Right atrium auricular region (tissue), 2 donors: ENCODE data around the gene GARIN5A. TPM values are rescaled to one million over a fixed set of nuclear protein-coding genes. Genes with fewer than 3 reads are reported as not detected.

Experiments
- DNase-seq: peaks from one replicate; pipeline ENCODE4 v3.0.0-alpha.2; 2019; ENCODE audit warnings: low spot score
- H3K27ac ChIP-seq, 2 donors: fragments of 200-600 bp; sonication (generic); 1 replicate in 1 of 2; 2 replicates in 1 of 2; pipeline ENCODE4 v1.5.1; 2016 to 2019
- H3K27me3 ChIP-seq, 2 donors: fragments of 200-600 bp; sonication (generic); one replicate each; pipeline versions ENCODE4 v1.5.1 to v1.6.0; 2017 to 2019
- H3K36me3 ChIP-seq: fragments of 200-600 bp; sonication (generic); one replicate; pipeline ENCODE4 v1.5.1; 2016
- H3K4me1 ChIP-seq, 2 donors: fragments of 200-600 bp; sonication (generic); one replicate each; pipeline versions ENCODE4 v1.5.1 to v1.6.0; 2017 to 2019
- H3K4me3 ChIP-seq, 2 donors: fragments of 200-600 bp; sonication (generic); 1 replicate in 1 of 2; 2 replicates in 1 of 2; pipeline ENCODE4 v1.5.1; 2017 to 2019; ENCODE audit warnings: mild to moderate bottlenecking in 1 of 2, moderate library complexity in 1 of 2
- H3K9me3 ChIP-seq, 2 donors: fragments of 200-600 bp; sonication (generic); one replicate each; pipeline ENCODE4 v1.5.1; 2019
- CTCF ChIP-seq, 2 donors: fragments of 200-600 bp; sonication (generic); IDR thresholded peaks; one replicate each; pipeline ENCODE4 v1.5.1; 2019; ENCODE audit warnings: antibody characterized with exemption in 2 of 2
- total RNA-seq, 2 donors: library from RNA; depleted of rRNA; stranded (reverse); fragments of >200 nt; gene quantifications; one replicate each; pipeline ENCODE4 v1.1.0, GENCODE V29; 2016

The GARIN5A gene
- total RNA-seq, 2 donors from 2014 or later, result 1.4 to 2.3 TPM

- Histone ChIP-seq H3K36me3 (no peaks in the 10 kb centered on the region), H3K4me3 (no peak overlapping the region), H3K4me1 (no peaks in the 10 kb centered on the region), H3K9me3 (no peaks in the 10 kb centered on the region), H3K27ac (no peak overlapping the region), H3K27me3 (no peaks in the 10 kb centered on the region)
- DNase-seq, result no peak
- no peak for TF ChIP-seq CTCF (IDR thresholded peaks at IDR 0.05)
Observed at GRCh38 chr19:50466706-50467039, 10.0 kb downstream of the GARIN5A start.

- TF ChIP-seq CTCF (IDR thresholded peaks at IDR 0.05), result peak in 1 of 2 donors; percentile 26
- no peak overlapping the region for H3K4me3 ChIP-seq
- H3K27me3 ChIP-seq, result no peaks in the 10 kb centered on the region
- H3K9me3 ChIP-seq, result no peaks in the 10 kb centered on the region
- H3K27ac ChIP-seq, result no peak overlapping the region
- H3K36me3 ChIP-seq, result no peaks in the 10 kb centered on the region
- H3K4me1 ChIP-seq, result no peaks in the 10 kb centered on the region
- DNase-seq, result no peak
Observed at GRCh38 chr19:50465986-50466705, 10.5 kb downstream of the GARIN5A start.

GRCh38 chr19:50465000-50465399 is 11.6 kb downstream of the GARIN5A start:
- H3K9me3 ChIP-seq, result no peaks in the 10 kb centered on the region
- DNase-seq, result no peak
- H3K27me3 ChIP-seq, result no peaks in the 10 kb centered on the region
- no peaks in the 10 kb centered on the region for H3K4me1 ChIP-seq
- no peak for TF ChIP-seq CTCF (IDR thresholded peaks at IDR 0.05)
- no peaks in the 10 kb centered on the region for H3K36me3 ChIP-seq
- no peak overlapping the region for H3K4me3 ChIP-seq
- H3K27ac ChIP-seq, result no peak overlapping the region

- TF ChIP-seq CTCF (IDR thresholded peaks at IDR 0.05), result no peak
- Histone ChIP-seq H3K36me3 (no peaks in the 10 kb centered on the region), H3K4me3 (no peak overlapping the region), H3K4me1 (no peaks in the 10 kb centered on the region), H3K9me3 (no peaks in the 10 kb centered on the region), H3K27me3 (no peaks in the 10 kb centered on the region), H3K27ac (no peak overlapping the region)
- no peak for DNase-seq
Observed at GRCh38 chr19:50464348-50464747, 12.3 kb downstream of the GARIN5A start.

GRCh38 chr19:50462970-50463369 is 13.7 kb downstream of the GARIN5A start:
- no peak for TF ChIP-seq CTCF (IDR thresholded peaks at IDR 0.05)
- no peak for DNase-seq
- Histone ChIP-seq H3K4me1 (no peaks in the 10 kb centered on the region), H3K27me3 (peaks cover 0 to 3% of the 10 kb centered on the region in 2 donors), H3K27ac (no peak overlapping the region), H3K9me3 (no peaks in the 10 kb centered on the region), H3K4me3 (no peak overlapping the region), H3K36me3 (no peaks in the 10 kb centered on the region)
